HK-2 (cell line): ENCODE data around the gene SPIN2B.

Experiments used
- DNase-seq: peaks from one replicate; pipeline ENCODE4 v3.0.0-alpha.2; 2018; ENCODE audit not compliant: unreplicated experiment

Gene SPIN2B

DNA sequence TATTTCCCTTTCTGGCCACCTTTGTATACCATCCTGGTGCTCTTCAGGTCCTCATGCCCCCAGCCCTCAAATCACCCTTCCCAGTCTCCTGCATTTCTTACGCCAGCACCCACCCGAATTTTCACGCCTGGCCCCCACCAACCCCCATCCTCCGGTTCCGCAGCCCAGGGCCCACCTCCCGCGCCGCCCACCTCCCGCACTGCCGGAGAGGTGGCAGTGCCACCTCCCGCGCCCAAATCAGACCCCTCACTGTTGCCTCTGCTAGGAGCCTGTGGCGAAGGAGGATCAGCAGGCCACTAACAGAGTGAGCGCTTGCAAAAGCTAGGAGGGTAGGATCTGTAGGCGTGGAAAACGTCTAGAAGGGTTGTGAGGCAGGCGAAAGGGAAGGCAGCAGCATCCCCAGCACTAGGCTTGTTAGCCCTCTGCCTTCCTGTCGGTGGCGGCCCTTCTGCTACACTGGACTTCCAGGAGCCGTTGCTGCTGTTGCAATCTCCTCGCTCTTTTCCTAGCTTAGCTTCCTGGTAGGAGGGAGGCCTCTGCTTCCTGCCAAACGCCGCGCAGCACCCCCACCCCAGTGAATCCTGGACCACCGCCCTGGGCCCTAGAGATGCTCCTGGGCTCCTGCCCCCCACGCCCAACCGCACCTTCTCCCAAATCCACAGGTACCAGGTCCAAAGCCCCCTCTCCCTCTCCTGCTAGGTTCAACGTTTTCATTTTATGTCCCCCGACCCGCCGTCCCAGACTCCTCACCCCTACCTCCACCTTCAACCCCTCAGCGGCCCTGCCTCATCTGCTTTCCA is 51.0 kb downstream of the SPIN2B start:
- no peak for DNase-seq
